KOPT-K1 (cell line): Measurements from ENCODE around the gene APOL5.
"Not testable (repeated sequence)": the region's sequence is repeated elsewhere in the genome, so short reads cannot be mapped to it uniquely, and the experiment has no call there.

Source experiments
- H3K27ac ChIP-seq: fragments of 200-600 bp; sonication (generic); 2 replicates; pipeline ENCODE4 v1.5.1; 2016; ENCODE audit warnings: antibody characterized with exemption, mild to moderate bottlenecking, low read depth, low read length; ENCODE audit not compliant: poor library complexity, severe bottlenecking
- H3K36me3 ChIP-seq: fragments of 200-600 bp; sonication (generic); 2 replicates; pipeline ENCODE4 v1.5.1; 2017; ENCODE audit warnings: antibody characterized with exemption, mild to moderate bottlenecking, low read length, moderate library complexity; ENCODE audit not compliant: insufficient read depth
- H3K9me3 ChIP-seq: fragments of 200-600 bp; sonication (generic); 2 replicates; pipeline ENCODE4 v1.5.1; 2017; ENCODE audit warnings: antibody characterized with exemption, low read length, mild to moderate bottlenecking; ENCODE audit not compliant: insufficient read depth, poor library complexity, severe bottlenecking

The APOL5 gene

GRCh38 chr22:35717572-35717971 lies at the start of gene APOL5:
Gene APOL5 (plus strand): TSS chr22:35717872. CDS start chr22:35717872, 0 bp downstream.
- H3K27ac ChIP-seq: no peak within 1 kb of the TSS
- no peaks in the 10 kb centered on the region for H3K9me3 ChIP-seq
- no peaks in the 10 kb centered on the region for H3K36me3 ChIP-seq

DNA sequence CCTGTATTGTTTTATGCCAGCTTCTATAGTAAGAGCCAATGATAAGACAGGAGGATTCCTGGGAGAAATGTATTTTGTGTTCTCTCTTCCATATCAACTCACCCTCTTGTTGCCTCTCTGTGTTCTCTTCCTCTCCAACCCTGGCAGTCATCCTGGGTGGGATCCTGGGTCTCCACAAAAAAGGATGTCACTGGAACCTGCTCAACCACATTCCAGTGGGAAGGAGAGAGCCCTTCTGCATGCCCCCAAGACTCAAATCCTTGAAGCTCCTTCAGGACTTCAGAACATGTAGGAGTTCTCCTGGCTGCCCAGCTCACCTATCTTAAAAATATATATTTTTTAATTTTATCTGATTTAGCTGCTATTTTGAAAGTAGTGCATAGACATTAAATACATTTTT lies 43.3 kb upstream of the APOL5 start:
- H3K9me3 ChIP-seq: peaks cover 27% of the 10 kb centered on the region
- no peaks in the 10 kb centered on the region for H3K36me3 ChIP-seq
- no peak overlapping the region for H3K27ac ChIP-seq

DNA sequence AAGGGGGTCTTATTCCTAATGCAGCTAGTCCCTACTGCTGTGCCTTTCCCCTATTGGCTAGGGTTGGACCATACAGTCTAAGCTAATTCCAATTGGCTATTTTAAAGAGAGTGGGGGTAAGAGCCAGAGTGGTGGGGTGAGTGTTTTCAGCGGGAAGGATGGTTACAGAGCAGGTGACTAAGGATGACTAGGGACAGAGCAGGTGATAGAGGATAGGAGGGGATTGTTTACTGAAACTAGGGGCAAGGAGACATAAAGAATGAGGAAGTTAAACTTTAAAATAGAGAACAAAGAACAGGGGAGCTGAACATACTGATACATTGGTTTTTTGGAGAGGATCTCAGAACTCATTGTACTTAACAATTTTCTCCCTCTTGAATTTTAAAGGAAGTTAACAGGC lies 41.6 kb upstream of the APOL5 start:
- not testable (repeated sequence) for H3K36me3 ChIP-seq
- peaks cover 32% of the 10 kb centered on the region for H3K9me3 ChIP-seq

DNA sequence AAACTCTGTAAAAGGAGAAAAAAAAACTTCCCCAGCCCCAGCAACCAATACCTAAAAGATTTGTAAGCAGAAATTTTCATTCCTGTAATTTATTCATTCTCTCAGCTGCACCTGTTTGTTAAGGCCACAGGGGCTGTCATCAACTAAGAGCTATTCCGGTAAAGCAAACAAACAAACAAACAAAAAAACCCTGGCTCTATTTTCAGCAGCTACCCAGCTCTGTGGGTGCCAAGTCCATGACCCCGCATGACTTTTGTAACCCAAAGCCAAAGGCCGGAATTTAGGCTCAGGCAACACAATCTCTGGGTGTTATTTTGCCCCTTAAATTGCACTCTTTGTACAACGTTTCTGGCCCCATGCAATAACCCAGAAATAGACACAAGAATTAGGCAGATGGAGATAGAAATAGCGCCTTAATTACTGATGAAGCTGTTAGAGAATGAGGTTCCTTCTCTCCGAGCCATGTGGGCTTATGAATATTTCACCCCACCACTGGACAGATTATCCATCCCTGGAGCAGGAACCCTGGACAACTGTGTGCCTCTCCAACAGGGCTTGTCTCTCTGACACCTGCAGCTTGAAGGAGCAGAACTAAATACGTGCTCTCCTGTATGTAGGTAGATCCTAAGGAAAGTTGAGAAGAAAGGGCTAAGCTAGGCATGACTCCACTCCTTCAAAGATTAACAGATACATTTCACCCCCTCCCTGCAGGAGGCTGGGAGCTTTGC lies 40.0 kb upstream of the APOL5 start:
- H3K27ac ChIP-seq: no peak overlapping the region
- no peaks in the 10 kb centered on the region for H3K36me3 ChIP-seq
- H3K9me3 ChIP-seq: peaks cover 30% of the 10 kb centered on the region

More for the DNA sequence above, 41.6 kb upstream of the APOL5 start:
- not testable (repeated sequence) for H3K27ac ChIP-seq

GRCh38 chr22:35678836-35679235 lies 38.8 kb upstream of the APOL5 start:
- H3K27ac ChIP-seq: no peak overlapping the region
- H3K36me3 ChIP-seq: no peaks in the 10 kb centered on the region
- H3K9me3 ChIP-seq: peaks cover 23% of the 10 kb centered on the region

GRCh38 chr22:35679492-35679891 lies 38.2 kb upstream of the APOL5 start:
- H3K27ac ChIP-seq, H3K36me3 ChIP-seq: not testable (repeated sequence)
- H3K9me3 ChIP-seq: peaks cover 23% of the 10 kb centered on the region

GRCh38 chr22:35681454-35682052 lies 36.1 kb upstream of the APOL5 start:
- H3K36me3 ChIP-seq: no peaks in the 10 kb centered on the region
- peaks cover 16% of the 10 kb centered on the region for H3K9me3 ChIP-seq
- no peak overlapping the region for H3K27ac ChIP-seq

DNA sequence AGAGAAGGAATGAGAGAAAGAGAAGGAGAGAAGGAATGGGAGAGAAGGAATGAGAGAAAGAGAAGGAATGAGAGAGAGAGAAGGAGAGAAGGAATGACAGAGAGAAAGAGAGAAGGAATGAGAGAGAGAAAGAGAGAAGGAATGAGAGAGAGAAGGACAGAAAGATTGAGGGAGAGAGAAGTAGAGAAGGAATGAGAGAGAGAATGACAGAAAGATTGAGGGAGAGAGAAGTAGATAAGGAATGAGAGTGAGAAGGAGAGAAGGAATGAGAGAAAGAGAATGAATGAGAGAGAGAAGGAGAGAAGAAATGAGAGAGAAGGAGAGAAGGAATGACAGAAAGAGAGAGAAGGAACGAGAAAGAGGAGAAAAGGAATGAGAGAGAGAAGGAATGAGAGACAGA lies 34.1 kb upstream of the APOL5 start:
- no peak overlapping the region for H3K27ac ChIP-seq
- peaks cover 16% of the 10 kb centered on the region for H3K9me3 ChIP-seq
- H3K36me3 ChIP-seq: no peaks in the 10 kb centered on the region

GRCh38 chr22:35684270-35684700 lies 33.4 kb upstream of the APOL5 start:
- Histone ChIP-seq H3K27ac (no peak overlapping the region), H3K9me3 (peaks cover 16% of the 10 kb centered on the region)

GRCh38 chr22:35684732-35685131 lies 32.9 kb upstream of the APOL5 start:
- H3K9me3 ChIP-seq: peaks cover 16% of the 10 kb centered on the region
- H3K36me3 ChIP-seq: no peaks in the 10 kb centered on the region
- no peak overlapping the region for H3K27ac ChIP-seq

More at GRCh38 chr22:35684270-35684700, 33.4 kb upstream of the APOL5 start:
- H3K36me3 ChIP-seq: no peaks in the 10 kb centered on the region

- Histone ChIP-seq H3K9me3 (peaks cover 15% of the 10 kb centered on the region), H3K36me3 (no peaks in the 10 kb centered on the region), H3K27ac (no peak overlapping the region)
Observed at GRCh38 chr22:35685731-35686130, 31.9 kb upstream of the APOL5 start.

- H3K27ac ChIP-seq: no peak overlapping the region
- peaks cover 9% of the 10 kb centered on the region for H3K9me3 ChIP-seq
- no peaks in the 10 kb centered on the region for H3K36me3 ChIP-seq
Observed at GRCh38 chr22:35686298-35686697, 31.4 kb upstream of the APOL5 start.

GRCh38 chr22:35687461-35687860 lies 30.2 kb upstream of the APOL5 start:
- H3K36me3 ChIP-seq: no peaks in the 10 kb centered on the region
- no peaks in the 10 kb centered on the region for H3K9me3 ChIP-seq
- H3K27ac ChIP-seq: no peak overlapping the region

DNA sequence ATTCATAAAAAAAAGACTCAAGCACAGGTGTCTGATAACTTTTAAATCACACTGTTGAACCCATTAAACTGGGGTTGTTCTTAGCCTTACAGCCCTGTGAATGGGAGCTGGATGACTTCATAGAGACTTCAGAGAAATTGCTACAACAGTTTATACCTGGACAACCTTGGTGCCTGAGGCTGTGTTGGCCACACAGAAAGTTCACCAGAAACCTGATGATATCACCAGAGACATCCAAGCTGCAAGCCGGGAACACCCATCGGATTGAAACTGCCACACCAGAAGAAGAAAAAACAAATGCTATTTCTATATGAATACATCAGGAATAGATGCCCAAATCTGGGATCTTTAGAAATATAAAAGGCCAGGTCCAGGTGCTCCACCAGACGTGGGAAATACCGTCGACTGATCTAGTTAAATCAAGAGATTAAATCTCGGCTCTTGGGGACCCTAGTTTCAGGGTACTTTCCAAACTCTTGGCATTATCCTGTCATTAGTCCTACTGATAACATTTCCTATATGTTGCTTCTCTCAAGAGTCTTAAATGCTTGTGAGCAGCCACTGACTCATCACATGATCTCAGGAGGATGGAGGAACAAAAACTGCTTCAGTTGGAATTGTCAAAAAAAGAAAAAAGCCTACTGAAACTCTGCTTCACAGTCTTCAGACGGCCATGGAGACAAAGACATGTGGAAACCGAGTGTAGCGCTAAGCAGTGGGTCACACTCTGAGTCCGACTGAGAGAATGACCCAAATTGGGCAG lies 28.6 kb upstream of the APOL5 start:
- Histone ChIP-seq H3K27ac (no peak overlapping the region), H3K9me3 (no peaks in the 10 kb centered on the region), H3K36me3 (no peaks in the 10 kb centered on the region)

DNA sequence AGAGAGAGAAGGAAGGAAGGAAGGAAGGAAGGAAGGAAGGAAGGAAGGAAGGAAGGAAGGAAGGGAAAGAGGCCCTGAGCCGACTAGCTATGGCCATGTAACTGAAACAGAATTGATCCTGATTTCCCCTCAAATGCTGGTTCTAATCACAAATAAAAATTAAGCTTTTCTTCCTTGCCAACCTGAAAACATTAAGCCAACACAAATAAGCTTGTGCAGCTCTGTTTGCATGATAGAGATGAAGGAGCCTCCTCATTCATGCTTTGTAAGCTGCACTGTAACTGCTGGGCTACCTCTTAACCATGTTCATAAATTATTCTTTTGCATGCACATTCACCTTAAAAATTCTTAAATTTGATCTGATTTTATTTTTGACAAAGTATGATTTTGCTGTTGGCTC lies 27.7 kb upstream of the APOL5 start:
- Histone ChIP-seq H3K27ac (no peak overlapping the region), H3K36me3 (no peaks in the 10 kb centered on the region), H3K9me3 (no peaks in the 10 kb centered on the region)
